K562 (cell line): ENCODE measurements around the gene REEP2. TPM values are rescaled to one million over a fixed set of nuclear protein-coding genes. Genes with fewer than 3 reads are reported as not detected.

Source experiments
- ARID2 ChIP-seq: fragments of 450-650 bp; IDR thresholded peaks from 2 replicates; pipeline ENCODE4 v1.6.1; 2017; ENCODE audit warnings: antibody characterized with exemption, mild to moderate bottlenecking
- CHAMP1 ChIP-seq: fragments of 450-650 bp; IDR thresholded peaks from 2 replicates; pipeline ENCODE4 v1.6.1; 2016; ENCODE audit warnings: mild to moderate bottlenecking
- ERF ChIP-seq: fragments of 450-650 bp; formaldehyde crosslinking; IDR thresholded peaks from 2 replicates; pipeline ENCODE4 v1.4.0; 2020; ENCODE audit warnings: mild to moderate bottlenecking, mixed read lengths
- FOXK2 ChIP-seq, 2 experiments: fragments of 450-650 bp; IDR thresholded peaks in 1 of 2; conservative IDR thresholded peaks in 1 of 2; 2 replicates each; pipeline ENCODE4 v1.6.1; 2016; ENCODE audit warnings: low read depth in 2 of 2, mild to moderate bottlenecking in 1 of 2
- JUND ChIP-seq, 2 experiments: IDR thresholded peaks; 2 replicates in 1 of 2; 3 replicates in 1 of 2; pipeline ENCODE4 v1.6.1; 2011; ENCODE audit warnings: borderline replicate concordance in 2 of 2, low read depth in 2 of 2, low read length in 2 of 2, improper control_type of control experiment in 1 of 2, missing biosample characterization in 1 of 2, missing genetic modification characterization in 1 of 2, missing genetic modification reagents in 1 of 2
- MAZ ChIP-seq, 2 experiments: fragments of 450-650 bp in 1 of 2; sonication (generic) in 1 of 2; formaldehyde crosslinking; IDR thresholded peaks in 1 of 2; conservative IDR thresholded peaks in 1 of 2; 2 replicates each; pipeline versions ENCODE4 v1.4.0 to v1.5.0; 2020; ENCODE audit warnings: mild to moderate bottlenecking in 1 of 2, missing genetic modification reagents in 1 of 2
- MCM5 ChIP-seq: fragments of 450-650 bp; IDR thresholded peaks from 2 replicates; pipeline ENCODE4 v1.6.1; 2016; ENCODE audit warnings: low read depth
- NFIC ChIP-seq: fragments of 450-650 bp; IDR thresholded peaks from 2 replicates; pipeline ENCODE4 v1.6.1; 2017; ENCODE audit warnings: mild to moderate bottlenecking, inconsistent platforms
- POLR2G ChIP-seq: fragments of 200-400 bp; formaldehyde crosslinking; IDR thresholded peaks from 2 replicates; pipeline ENCODE4 v1.6.1; 2017; ENCODE audit warnings: low read depth, mild to moderate bottlenecking, antibody characterized with exemption, low read length, moderate library complexity
- RCOR1 ChIP-seq, 2 experiments: IDR thresholded peaks; 2 replicates each; pipeline ENCODE4 v1.6.1; 2012; ENCODE audit warnings: low read depth in 2 of 2, low read length in 2 of 2, borderline replicate concordance in 1 of 2, improper control_type of control experiment in 1 of 2
- SMC3 ChIP-seq: conservative IDR thresholded peaks from 2 replicates; pipeline ENCODE4 v1.6.1; 2011; ENCODE audit warnings: low read depth, low read length, improper control_type of control experiment; ENCODE audit not compliant: insufficient read depth
- polyA plus RNA-seq, 8 experiments: library from polyadenylated mRNA; depleted of rRNA in 4 of 8; stranded (reverse) in 5 of 8; unstranded in 3 of 8; fragments of >200 nt; fragmentation: Nextera tagmentation in 2 of 8; fragmentation: Illumina TruSeq in 1 of 8; extraction: Ambion mirVana in 2 of 8; extraction: Trizol in 1 of 8; gene quantifications; 2 replicates each; pipeline versions ENCODE4 v1.2.1 to v1.2.3, GENCODE V29; 2011 to 2014; ENCODE audit warnings: inconsistent platforms in 1 of 8, missing spikeins in 1 of 8
- total RNA-seq, 7 experiments: library from RNA; depleted of rRNA in 6 of 7; stranded (reverse); fragments of >200 nt in 6 of 7; fragmentation: Illumina TruSeq in 2 of 7; extraction: Trizol in 2 of 7; gene quantifications; 2 replicates each; pipeline versions ENCODE4 v1.2.1 to v1.2.3, GENCODE V29; 2011 to 2021; ENCODE audit warnings: low replicate concordance in 1 of 7
- TF ChIP-seq, protein P1 (sequence below): sonication (generic); formaldehyde crosslinking; IDR thresholded peaks from 2 replicates; pipeline ENCODE4 v1.8.0; 2022; ENCODE audit warnings: mild to moderate bottlenecking, low read depth, missing genetic modification reagents
- TF ChIP-seq, protein P2 (sequence below): fragments of 200-400 bp; formaldehyde crosslinking; IDR thresholded peaks from 2 replicates; pipeline ENCODE4 v1.6.1; 2017; ENCODE audit warnings: mild to moderate bottlenecking, low read depth, low read length, moderate library complexity

Gene REEP2
- total and polyA plus RNA-seq, 9 of the 15 experiments (the other 6 are each of a cell fraction or from before 2014, with no cell fraction given) = 0.03 to 1.1 (median 0.12) TPM; not detected in 1

DNA sequence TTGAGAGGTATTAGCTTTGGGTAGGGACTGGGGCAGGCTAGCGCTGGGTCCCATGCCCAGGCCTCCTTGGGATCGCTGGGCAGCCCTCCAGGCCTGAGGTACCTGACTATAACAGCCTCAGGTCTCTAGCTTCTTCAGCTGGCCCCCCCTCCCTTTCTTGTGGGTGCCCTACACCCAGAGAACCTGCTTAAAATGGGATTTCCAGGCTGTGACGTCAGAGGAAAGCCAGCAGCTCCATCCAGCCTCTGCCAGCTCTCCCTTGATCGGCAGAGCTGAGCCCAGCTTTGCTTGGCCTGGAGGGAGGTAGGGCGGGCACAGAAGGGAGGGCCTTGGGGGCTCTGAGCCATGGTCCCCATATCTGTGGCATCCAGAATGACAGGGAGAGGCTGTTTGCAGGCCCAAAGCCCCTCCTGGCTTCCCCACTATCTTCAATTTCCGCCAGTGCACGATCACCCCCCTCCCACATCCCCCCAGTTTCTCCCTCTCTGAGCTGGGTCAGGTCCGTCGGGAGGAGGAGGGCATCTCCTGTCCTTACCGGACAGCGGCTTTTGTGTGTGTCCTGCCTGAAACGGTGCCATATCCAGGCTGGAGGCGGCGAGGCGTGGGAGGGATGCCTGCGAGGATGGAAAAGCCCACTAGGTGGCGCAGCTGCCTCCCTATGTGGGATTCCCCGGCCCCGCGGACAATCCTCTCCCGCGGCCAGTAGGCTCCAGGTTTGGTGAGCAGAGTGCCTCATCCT is 10.8 kb downstream of the REEP2 start (continued):
- TF ChIP-seq CHAMP1 = no peak
- TF ChIP-seq ARID2 = 0 out of 2 replicates have a peak, but pooled peaks have one; percentile 35
- TF ChIP-seq MCM5 = no peak
- peak; percentile 60; the same call in 1 of the 2 replicates for TF ChIP-seq JUND (IDR thresholded peaks at IDR 0.05; ENCODE audit: borderline replicate concordance, low read depth, low read length)
- no peak; the same call in 2 of the 3 replicates for TF ChIP-seq JUND (tag; IDR thresholded peaks at IDR 0.05; ENCODE audit: borderline replicate concordance, low read depth, low read length)
- no peak for TF ChIP-seq FOXK2 (conservative IDR thresholded peaks at IDR 0.05 in 1 of 2, IDR thresholded peaks at IDR 0.05 in 1 of 2; ENCODE audit: low read depth in 2 of 2)
- TF ChIP-seq, protein P1, sequence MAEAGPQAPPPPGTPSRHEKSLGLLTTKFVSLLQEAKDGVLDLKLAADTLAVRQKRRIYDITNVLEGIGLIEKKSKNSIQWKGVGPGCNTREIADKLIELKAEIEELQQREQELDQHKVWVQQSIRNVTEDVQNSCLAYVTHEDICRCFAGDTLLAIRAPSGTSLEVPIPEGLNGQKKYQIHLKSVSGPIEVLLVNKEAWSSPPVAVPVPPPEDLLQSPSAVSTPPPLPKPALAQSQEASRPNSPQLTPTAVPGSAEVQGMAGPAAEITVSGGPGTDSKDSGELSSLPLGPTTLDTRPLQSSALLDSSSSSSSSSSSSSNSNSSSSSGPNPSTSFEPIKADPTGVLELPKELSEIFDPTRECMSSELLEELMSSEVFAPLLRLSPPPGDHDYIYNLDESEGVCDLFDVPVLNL (CRISPR knock-in tag) = no peak
- TF ChIP-seq, protein P2, sequence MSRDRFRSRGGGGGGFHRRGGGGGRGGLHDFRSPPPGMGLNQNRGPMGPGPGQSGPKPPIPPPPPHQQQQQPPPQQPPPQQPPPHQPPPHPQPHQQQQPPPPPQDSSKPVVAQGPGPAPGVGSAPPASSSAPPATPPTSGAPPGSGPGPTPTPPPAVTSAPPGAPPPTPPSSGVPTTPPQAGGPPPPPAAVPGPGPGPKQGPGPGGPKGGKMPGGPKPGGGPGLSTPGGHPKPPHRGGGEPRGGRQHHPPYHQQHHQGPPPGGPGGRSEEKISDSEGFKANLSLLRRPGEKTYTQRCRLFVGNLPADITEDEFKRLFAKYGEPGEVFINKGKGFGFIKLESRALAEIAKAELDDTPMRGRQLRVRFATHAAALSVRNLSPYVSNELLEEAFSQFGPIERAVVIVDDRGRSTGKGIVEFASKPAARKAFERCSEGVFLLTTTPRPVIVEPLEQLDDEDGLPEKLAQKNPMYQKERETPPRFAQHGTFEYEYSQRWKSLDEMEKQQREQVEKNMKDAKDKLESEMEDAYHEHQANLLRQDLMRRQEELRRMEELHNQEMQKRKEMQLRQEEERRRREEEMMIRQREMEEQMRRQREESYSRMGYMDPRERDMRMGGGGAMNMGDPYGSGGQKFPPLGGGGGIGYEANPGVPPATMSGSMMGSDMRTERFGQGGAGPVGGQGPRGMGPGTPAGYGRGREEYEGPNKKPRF = no peak
- peak in 1 of 2 experiments; percentile 82; a peak in 2 of 4 replicates for TF ChIP-seq RCOR1 (IDR thresholded peaks at IDR 0.05; ENCODE audit: borderline replicate concordance in 1 of 2, low read depth in 2 of 2, low read length in 2 of 2)
- peak; percentile 95 for TF ChIP-seq SMC3
- TF ChIP-seq POLR2G = peak; percentile 57
- TF ChIP-seq MAZ (CRISPR knock-in tag; conservative IDR thresholded peaks at IDR 0.05 in 1 of 2, IDR thresholded peaks at IDR 0.05 in 1 of 2) = peak; percentile 54 to 85; a peak in 3 of 4 replicates
- TF ChIP-seq NFIC = no peak
- no peak for TF ChIP-seq ERF (CRISPR knock-in tag)
